PC-9 (cell line): ENCODE data around the gene USF3. TPM values are rescaled to one million over a fixed set of nuclear protein-coding genes. Genes with fewer than 3 reads are reported as not detected.

Experiments
- BruUV-seq: library from RNA; stranded (reverse); fragments of 400-500 nt; replicated peaks from 2 replicates; lab custom pipeline; 2021; lab: Mats Ljungman, UMichigan
- CTCF ChIA-PET: fragments of 300-600 bp; sonication (Branson Sonifier 250); formaldehyde crosslinking; loops from one replicate; lab custom pipeline; 2022; ENCODE audit warnings: antibody characterized with exemption; lab: Charles Lee
- POLR2A ChIA-PET: fragments of 300-600 bp; sonication (Branson Sonifier 250); formaldehyde crosslinking; loops from one replicate; lab custom pipeline; 2022; ENCODE audit warnings: antibody characterized with exemption; ENCODE audit not compliant: unreplicated experiment; lab: Charles Lee
- DNase-seq, 2 experiments: peaks; one replicate each; pipeline versions ENCODE4 v3.0.0 to v3.0.0-alpha.2; 2015 to 2022; ENCODE audit warnings: mixed read lengths in 1 of 2
- H2AFZ ChIP-seq: fragments of 200-600 bp; sonication (generic); 2 replicates; pipeline ENCODE4 v1.8.1; 2017; ENCODE audit warnings: antibody characterized with exemption
- H3F3A ChIP-seq: fragments of 200-600 bp; sonication (generic); 2 replicates; pipeline ENCODE4 v1.8.1; 2017; ENCODE audit warnings: antibody characterized with exemption, mild to moderate bottlenecking, low read depth; ENCODE audit not compliant: insufficient read depth
- H3K27ac ChIP-seq: fragments of 200-600 bp; sonication (generic); 2 replicates; pipeline ENCODE4 v1.6.1; 2016; ENCODE audit warnings: mixed run types
- H3K27me3 ChIP-seq: fragments of 200-600 bp; sonication (generic); 2 replicates; pipeline ENCODE4 v1.6.1; 2016; ENCODE audit warnings: low read depth, mixed run types; ENCODE audit not compliant: insufficient read depth
- H3K36me3 ChIP-seq: fragments of 200-600 bp; sonication (generic); 2 replicates; pipeline ENCODE4 v1.6.1; 2016; ENCODE audit warnings: low read depth, mixed run types
- H3K4me1 ChIP-seq: fragments of 200-600 bp; sonication (generic); replicated peaks from 2 replicates; pipeline ENCODE4 v1.6.1; 2016; ENCODE audit warnings: mixed run types; ENCODE audit not compliant: insufficient read depth
- H3K4me2 ChIP-seq: fragments of 200-600 bp; sonication (generic); 2 replicates; pipeline ENCODE4 v1.6.1; 2017; ENCODE audit warnings: mixed run types
- H3K4me3 ChIP-seq: fragments of 200-600 bp; sonication (generic); 2 replicates; pipeline ENCODE4 v1.6.1; 2016; ENCODE audit warnings: mixed run types
- H3K79me2 ChIP-seq: fragments of 200-600 bp; sonication (generic); 2 replicates; pipeline ENCODE4 v1.6.1; 2017; ENCODE audit warnings: low read depth, mixed run types
- H3K9me2 ChIP-seq: fragments of 200-600 bp; sonication (generic); 2 replicates; pipeline ENCODE4 v1.8.1; 2017; ENCODE audit warnings: mild to moderate bottlenecking; ENCODE audit not compliant: insufficient read depth
- H3K9me3 ChIP-seq: fragments of 200-600 bp; sonication (generic); 2 replicates; pipeline ENCODE4 v1.8.1; 2016; ENCODE audit warnings: low read depth; ENCODE audit not compliant: insufficient read depth
- H4K20me1 ChIP-seq: fragments of 200-600 bp; sonication (generic); 2 replicates; pipeline ENCODE4 v1.8.1; 2017; ENCODE audit not compliant: insufficient read depth
- CTCF ChIP-seq: fragments of 200-600 bp; sonication (generic); conservative IDR thresholded peaks from 2 replicates; pipeline ENCODE4 v1.6.1; 2017; ENCODE audit warnings: mixed run types, antibody characterized with exemption, mild to moderate bottlenecking, moderate library complexity
- EZH2 ChIP-seq: fragments of 200-600 bp; sonication (generic); IDR thresholded peaks from 2 replicates; pipeline ENCODE4 v1.8.0; 2017; ENCODE audit warnings: antibody characterized with exemption, low read depth
- intact Hi-C: fragments of 100-400 bp; cut with micrococcal nuclease; formaldehyde crosslinking; loops from one replicate; pipeline ENCODE4 v1.10.0; 2022; ENCODE audit not compliant: unreplicated experiment
- total RNA-seq: library from RNA; stranded (reverse); gene quantifications from 2 replicates; pipeline ENCODE4 v1.2.3, GENCODE V29; 2021

The USF3 gene
- total RNA-seq, 1 experiment from 2014 or later: 12.8 TPM

GRCh38 chr3:113623324-113623723, 73.1 kb downstream of the USF3 start:
- H3F3A ChIP-seq: no peaks in the 10 kb centered on the region
- no peaks in the 10 kb centered on the region for H3K36me3 ChIP-seq
- H3K4me2 ChIP-seq: no peak overlapping the region
- H3K9me3 ChIP-seq: no peaks in the 10 kb centered on the region
- intact Hi-C loops: loop anchor here (10.0 kb wide), 2 partner anchors 329 to 489 kb away; no protein-coding TSS in a partner anchor
- ChIA-PET CTCF (no interaction called here), POLR2A (no interaction called here)
- H3K27ac ChIP-seq: no peak overlapping the region
- TF ChIP-seq CTCF (no peak), EZH2 (no peak)
- no peaks in the 10 kb centered on the region for H3K79me2 ChIP-seq
- H2AFZ ChIP-seq: no peak overlapping the region
- 0 out of 2 replicates have a peak, but pooled peaks cover 4% of the 10 kb centered on the region for H3K4me1 ChIP-seq
- no peaks in the 10 kb centered on the region for H4K20me1 ChIP-seq
- H3K9me2 ChIP-seq: no peaks in the 10 kb centered on the region
- no peak for DNase-seq
- no TSS peak for BruUV-seq
- H3K27me3 ChIP-seq: no peaks in the 10 kb centered on the region
- H3K4me3 ChIP-seq: no peak overlapping the region

GRCh38 chr3:113620091-113620490, 76.4 kb downstream of the USF3 start:
- Histone ChIP-seq H3K79me2 (no peaks in the 10 kb centered on the region), H3K27ac (no peak overlapping the region), H2AFZ (no peak overlapping the region), H3K4me3 (no peak overlapping the region), H4K20me1 (no peaks in the 10 kb centered on the region), H3F3A (no peaks in the 10 kb centered on the region), H3K9me3 (no peaks in the 10 kb centered on the region), H3K4me1 (no peaks in the 10 kb centered on the region), H3K36me3 (no peaks in the 10 kb centered on the region), H3K27me3 (no peaks in the 10 kb centered on the region), H3K9me2 (no peaks in the 10 kb centered on the region), H3K4me2 (no peak overlapping the region)
- TF ChIP-seq CTCF (no peak), EZH2 (no peak)
- CTCF ChIA-PET: interaction anchor here (0.6 kb wide), 1 partner anchor 54 kb away, joined by 3 read pairs; no protein-coding TSS in a partner anchor
- no peak for DNase-seq
- POLR2A ChIA-PET: interaction anchor here (0.7 kb wide), 1 partner anchor 815 kb away, joined by 3 read pairs; no protein-coding TSS in a partner anchor
- BruUV-seq: no TSS peak
- intact Hi-C loops: loop anchor here (10.0 kb wide), 2 partner anchors 325 to 485 kb away; no protein-coding TSS in a partner anchor

DNA sequence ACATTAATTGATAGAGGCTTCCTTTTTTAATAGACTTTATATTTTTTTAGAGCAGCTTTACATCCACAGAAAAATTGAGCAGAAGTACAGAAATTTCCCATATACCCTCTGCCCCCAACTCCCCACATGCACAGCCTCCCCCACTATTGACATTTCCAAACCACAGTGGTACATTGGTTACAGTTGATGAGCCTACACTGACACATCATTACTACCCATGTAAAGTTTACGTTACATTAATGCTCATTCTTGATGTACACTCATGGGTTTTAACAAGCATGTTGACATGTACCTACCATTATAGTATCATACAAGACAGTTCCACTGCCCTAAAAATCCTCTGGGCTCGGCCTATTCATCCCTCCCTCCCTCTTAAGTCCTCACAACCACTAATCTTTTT, 78.7 kb downstream of the USF3 start:
- no peak overlapping the region for H3K4me3 ChIP-seq
- DNase-seq: no peak
- no peaks in the 10 kb centered on the region for H3K27me3 ChIP-seq
- TF ChIP-seq CTCF: no peak
- TF ChIP-seq EZH2: no peak
- H3F3A ChIP-seq: no peaks in the 10 kb centered on the region
- H3K4me2 ChIP-seq: no peak overlapping the region
- ChIA-PET POLR2A (no interaction called here), CTCF (no interaction called here)
- no TSS peak for BruUV-seq
- H3K9me2 ChIP-seq: no peaks in the 10 kb centered on the region
- no peaks in the 10 kb centered on the region for H3K9me3 ChIP-seq
- no peak overlapping the region for H2AFZ ChIP-seq
- H3K36me3 ChIP-seq: no peaks in the 10 kb centered on the region
- intact Hi-C loops: no loop called here
- no peaks in the 10 kb centered on the region for H4K20me1 ChIP-seq
- no peaks in the 10 kb centered on the region for H3K4me1 ChIP-seq
- H3K27ac ChIP-seq: no peak overlapping the region
- H3K79me2 ChIP-seq: no peaks in the 10 kb centered on the region
